H9 (cell line): ENCODE measurements around the gene ELL3. TPM values are rescaled to one million over a fixed set of nuclear protein-coding genes. Genes with fewer than 3 reads are reported as not detected.

Source experiments
- DNase-seq: peaks from one replicate; pipeline ENCODE4 v3.0.0-alpha.2; 2017
- H2AFZ ChIP-seq: one replicate; pipeline ENCODE4 v1.6.1; 2013; ENCODE audit warnings: mild to moderate bottlenecking, low read length, control low read depth, moderate library complexity
- H2AK5ac ChIP-seq: 2 replicates; pipeline ENCODE4 v1.6.1; 2013; ENCODE audit warnings: low read length, control low read depth, mixed read lengths; ENCODE audit not compliant: insufficient read length
- H2BK120ac ChIP-seq: one replicate; pipeline ENCODE4 v1.6.1; 2013; ENCODE audit warnings: low read depth, mild to moderate bottlenecking, low read length, control low read depth, inconsistent platforms; ENCODE audit not compliant: poor library complexity, severe bottlenecking
- H2BK12ac ChIP-seq: 2 replicates; pipeline ENCODE4 v1.6.1; 2013; ENCODE audit warnings: low read length, control low read depth, mixed read lengths, low read depth; ENCODE audit not compliant: insufficient read length
- H2BK15ac ChIP-seq: 2 replicates; pipeline ENCODE4 v1.6.1; 2013; ENCODE audit warnings: low read depth, low read length, control low read depth
- H2BK20ac ChIP-seq: one replicate; pipeline ENCODE4 v1.6.1; 2013; ENCODE audit warnings: low read depth, mild to moderate bottlenecking, low read length, control low read depth, inconsistent platforms; ENCODE audit not compliant: poor library complexity, severe bottlenecking
- H2BK5ac ChIP-seq: 2 replicates; pipeline ENCODE4 v1.6.1; 2013; ENCODE audit warnings: low read length, control low read depth, mixed read lengths; ENCODE audit not compliant: insufficient read length
- H3K14ac ChIP-seq: 2 replicates; pipeline ENCODE4 v1.6.1; 2013; ENCODE audit warnings: low read length, control low read depth; ENCODE audit not compliant: insufficient read depth
- H3K18ac ChIP-seq: 2 replicates; pipeline ENCODE4 v1.6.1; 2013; ENCODE audit warnings: low read depth, mild to moderate bottlenecking, mixed read lengths, low read length, control low read depth; ENCODE audit not compliant: insufficient read length
- H3K23ac ChIP-seq: 2 replicates; pipeline ENCODE4 v1.6.1; 2013; ENCODE audit warnings: low read length, control low read depth, mixed read lengths, low read depth; ENCODE audit not compliant: insufficient read length
- H3K23me2 ChIP-seq: 2 replicates; pipeline ENCODE4 v1.6.1; 2013; ENCODE audit warnings: low read depth, mild to moderate bottlenecking, mixed read lengths, low read length, control low read depth; ENCODE audit not compliant: insufficient read length, poor library complexity, severe bottlenecking
- H3K27ac ChIP-seq: 2 replicates; pipeline ENCODE4 v1.5.1; 2013; ENCODE audit warnings: low read length, control low read depth, mixed read lengths, low read depth; ENCODE audit not compliant: insufficient read length
- H3K27me3 ChIP-seq: 2 replicates; pipeline ENCODE4 v1.6.1; 2013; ENCODE audit warnings: low read length, control low read depth, inconsistent platforms; ENCODE audit not compliant: insufficient read depth
- H3K4ac ChIP-seq: 2 replicates; pipeline ENCODE4 v1.6.1; 2013; ENCODE audit warnings: low read depth, mild to moderate bottlenecking, control low read depth, inconsistent platforms, low read length, moderate library complexity
- H3K4me1 ChIP-seq: 2 replicates; pipeline ENCODE4 v1.6.1; 2013; ENCODE audit warnings: low read length, control low read depth, inconsistent platforms; ENCODE audit not compliant: insufficient read depth
- H3K4me2 ChIP-seq: 2 replicates; pipeline ENCODE4 v1.6.1; 2013; ENCODE audit warnings: low read length, control low read depth, mixed read lengths; ENCODE audit not compliant: insufficient read length, insufficient read depth
- H3K56ac ChIP-seq: 2 replicates; pipeline ENCODE4 v1.6.1; 2013; ENCODE audit warnings: low read depth, mild to moderate bottlenecking, mixed read lengths, low read length, control low read depth; ENCODE audit not compliant: insufficient read length
- H3K79me1 ChIP-seq: 2 replicates; pipeline ENCODE4 v1.6.1; 2013; ENCODE audit warnings: low read depth, mild to moderate bottlenecking, moderate library complexity, low read length, control low read depth, inconsistent platforms; ENCODE audit not compliant: insufficient read depth, poor library complexity, severe bottlenecking
- H3K79me2 ChIP-seq: 2 replicates; pipeline ENCODE4 v1.6.1; 2013; ENCODE audit warnings: low read length, control low read depth, inconsistent platforms; ENCODE audit not compliant: insufficient read depth
- H3K9ac ChIP-seq: 2 replicates; pipeline ENCODE4 v1.6.1; 2013; ENCODE audit warnings: low read length, control low read depth, mixed read lengths; ENCODE audit not compliant: insufficient read length; ENCODE audit errors: extremely low read depth
- H3K9me3 ChIP-seq: one replicate; pipeline ENCODE4 v1.6.1; 2013; ENCODE audit warnings: low read depth, low read length, inconsistent platforms; ENCODE audit not compliant: control insufficient read depth
- H3T11ph ChIP-seq: one replicate; pipeline ENCODE4 v1.6.1; 2013; ENCODE audit warnings: mild to moderate bottlenecking, low read length, control low read depth, inconsistent platforms
- H4K20me1 ChIP-seq: one replicate; pipeline ENCODE4 v1.6.1; 2013; ENCODE audit not compliant: control insufficient read depth, insufficient read length, insufficient read depth
- H4K5ac ChIP-seq: 2 replicates; pipeline ENCODE4 v1.6.1; 2013; ENCODE audit warnings: low read depth, mild to moderate bottlenecking, mixed read lengths, low read length, control low read depth; ENCODE audit not compliant: insufficient read length
- H4K8ac ChIP-seq: replicated peaks from 2 replicates; pipeline ENCODE4 v1.6.1; 2013; ENCODE audit warnings: low read length, control low read depth, mixed read lengths, low read depth; ENCODE audit not compliant: insufficient read length
- H4K91ac ChIP-seq: 2 replicates; pipeline ENCODE4 v1.6.1; 2013; ENCODE audit warnings: low read depth, mild to moderate bottlenecking, moderate library complexity, mixed read lengths, low read length, control low read depth; ENCODE audit not compliant: insufficient read length
- H3K27ac Mint-ChIP-seq, 3 experiments: 2 replicates in 2 of 3; 3 replicates in 1 of 3; pipeline ENCODE4 v1.8.0; 2020 to 2021; ENCODE audit warnings: mixed read lengths in 3 of 3, mild to moderate bottlenecking in 1 of 3, moderate library complexity in 1 of 3
- H3K27me3 Mint-ChIP-seq: 2 replicates; pipeline ENCODE4 v1.8.0; 2021; ENCODE audit warnings: low read depth, mild to moderate bottlenecking, moderate library complexity, mixed read lengths
- H3K36me3 Mint-ChIP-seq, 3 experiments: 2 replicates in 2 of 3; 3 replicates in 1 of 3; pipeline ENCODE4 v1.8.0; 2020 to 2021; ENCODE audit warnings: low read depth in 3 of 3, mixed read lengths in 3 of 3; ENCODE audit not compliant: insufficient read depth in 1 of 3
- H3K4me1 Mint-ChIP-seq, 2 experiments: 2 replicates each; pipeline ENCODE4 v1.8.0; 2020; ENCODE audit warnings: mixed read lengths in 2 of 2
- H3K4me3 Mint-ChIP-seq, 2 experiments: 2 replicates in 1 of 2; 3 replicates in 1 of 2; pipeline ENCODE4 v1.8.0; 2020 to 2021; ENCODE audit warnings: mild to moderate bottlenecking in 2 of 2, mixed read lengths in 2 of 2, moderate library complexity in 1 of 2
- H3K9me3 Mint-ChIP-seq, 2 experiments: 2 replicates in 1 of 2; 3 replicates in 1 of 2; pipeline ENCODE4 v1.8.0; 2020; ENCODE audit warnings: mild to moderate bottlenecking in 2 of 2, mixed read lengths in 2 of 2, moderate library complexity in 1 of 2
- CTCF ChIP-seq: fragments of 200-600 bp; sonication (generic); conservative IDR thresholded peaks from 3 replicates; pipeline ENCODE4 v1.8.0; 2021; ENCODE audit warnings: antibody characterized with exemption, mild to moderate bottlenecking
- WGBS: extraction: QIAGEN DNeasy Blood & Tissue Kit; methylation state at CpG from one replicate; pipeline ENCODE4 v1.1.7; 2013; ENCODE audit warnings: missing lambda C conversion rate, low lambda C conversion rate, mixed read lengths; ENCODE audit not compliant: insufficient read length; ENCODE audit errors: extremely low coverage; 5-methylcytosine and 5-hydroxymethylcytosine counted together
- long read RNA-seq: library from polyadenylated mRNA; unstranded; transcript quantifications from one replicate; pipeline ENCODE4 v2.0.0, GENCODE V29; 2020
- total RNA-seq: library from RNA; stranded (reverse); gene quantifications from 2 replicates; pipeline ENCODE4 v1.2.1, GENCODE V29; 2021

The ELL3 gene
- 6.4 and 7.2 TPM in 2 replicates for total RNA-seq
- long read RNA-seq, transcript ELL3-201 (11 exons, 2,352 nt), result major isoform, 25 of 42 reads
- long read RNA-seq, partial matches to known transcripts, result 0 of 42 reads
- long read RNA-seq, other reads (novel, unspliced or antisense), result 17 of 42 reads

GRCh38 chr15:43776718-43777266, at the start of gene ELL3:
ELL3 (minus strand) TSS chr15:43776966; CDS start chr15:43776901, 65 bp downstream.
- no peak within 1 kb of the TSS for H3K27ac ChIP-seq
- no peak for TF ChIP-seq CTCF
- no peak within 1 kb of the TSS for H3K23ac ChIP-seq
- DNase-seq, result peak; percentile 87
- no peak within 1 kb of the TSS for H2BK120ac ChIP-seq
- no peak within 1 kb of the TSS for H2BK12ac ChIP-seq
- H2BK20ac ChIP-seq, result no peak within 1 kb of the TSS
- no peaks in the 10 kb centered on the region for H3K9me3 ChIP-seq
- no CpG with 5 or more reads among the region's 41 CpGs for WGBS
- Mint-ChIP-seq H3K9me3 (no peaks in the 10 kb centered on the region; a peak in 1 of 5 replicates), H3K27ac (peak within 1 kb of the TSS; percentile 35 to 81 (median 68); a peak in 4 of 7 replicates), H3K4me1 (peaks cover 12 to 13% of the 10 kb centered on the region in 2 experiments), H3K4me3 (peak within 1 kb of the TSS; percentile 82 to 92), H3K36me3 (peaks cover 10 to 31% (median 16%) of the 10 kb centered on the region in 3 experiments; a peak in 6 of 7 replicates), H3K27me3 (no peaks in the 10 kb centered on the region; the same call in 1 of the 2 replicates)
- peak within 1 kb of the TSS; percentile 70 for H3K14ac ChIP-seq
- no peaks in the 10 kb centered on the region for H4K20me1 ChIP-seq
- no peak within 1 kb of the TSS for H3K56ac ChIP-seq
- H3K4me2 ChIP-seq, result peak within 1 kb of the TSS; percentile 98
- no peak within 1 kb of the TSS for H4K91ac ChIP-seq
- peak within 1 kb of the TSS; percentile 53 for H3K9ac ChIP-seq
- no peaks in the 10 kb centered on the region; the same call in 1 of the 2 replicates for H3K4me1 ChIP-seq
- H2AK5ac ChIP-seq, result no peak within 1 kb of the TSS
- H4K5ac ChIP-seq, result no peak within 1 kb of the TSS
- peaks cover 13% of the 10 kb centered on the region for H3K23me2 ChIP-seq
- H2BK5ac ChIP-seq, result no peak within 1 kb of the TSS
- no peak within 1 kb of the TSS; the same call in 1 of the 2 replicates for H2BK15ac ChIP-seq
- peak within 1 kb of the TSS; percentile 53 for H3K18ac ChIP-seq
- H2AFZ ChIP-seq, result peak within 1 kb of the TSS; percentile 17
- no peaks in the 10 kb centered on the region for H3K79me1 ChIP-seq
- no peak within 1 kb of the TSS for H4K8ac ChIP-seq
- no peaks in the 10 kb centered on the region for H3K27me3 ChIP-seq
- H3T11ph ChIP-seq, result no peak within 1 kb of the TSS
- no peaks in the 10 kb centered on the region for H3K79me2 ChIP-seq
- H3K4ac ChIP-seq, result no peak within 1 kb of the TSS
